Smooth muscle cell (in vitro differentiated cells): ENCODE data around the gene NEK8. TPM values are rescaled to one million over a fixed set of nuclear protein-coding genes. Genes with fewer than 3 reads are reported as not detected.

Source experiments
- DNase-seq: peaks from one replicate; lab custom pipeline; 2025; ENCODE audit not compliant: unreplicated experiment; lab: John Stamatoyannopoulos, UW
- H2AFZ ChIP-seq: fragments of 200-600 bp; sonication (generic); 2 replicates; pipeline ENCODE4 v1.6.0; 2016; ENCODE audit warnings: antibody characterized with exemption, low read depth, mild to moderate bottlenecking
- H3F3A ChIP-seq: fragments of 200-600 bp; sonication (generic); 2 replicates; pipeline ENCODE4 v1.6.0; 2017; ENCODE audit warnings: antibody characterized with exemption, low read depth
- H3K27ac ChIP-seq: fragments of 200-600 bp; sonication (generic); 2 replicates; pipeline ENCODE4 v1.5.1; 2016; ENCODE audit warnings: low read depth, mild to moderate bottlenecking
- H3K27me3 ChIP-seq: fragments of 200-600 bp; sonication (generic); 2 replicates; pipeline ENCODE4 v1.6.1; 2016; ENCODE audit warnings: low read depth, mild to moderate bottlenecking
- H3K36me3 ChIP-seq: fragments of 200-600 bp; sonication (generic); 2 replicates; pipeline ENCODE4 v1.5.1; 2016; ENCODE audit warnings: low read depth
- H3K4me1 ChIP-seq: fragments of 200-600 bp; sonication (generic); 2 replicates; pipeline ENCODE4 v1.5.1; 2016; ENCODE audit warnings: low read depth
- H3K4me2 ChIP-seq: fragments of 200-600 bp; sonication (generic); 2 replicates; pipeline ENCODE4 v1.6.0; 2016; ENCODE audit warnings: mild to moderate bottlenecking
- H3K4me3 ChIP-seq: fragments of 200-600 bp; sonication (generic); 2 replicates; pipeline ENCODE4 v1.5.1; 2016; ENCODE audit warnings: mild to moderate bottlenecking
- H3K79me2 ChIP-seq: fragments of 200-600 bp; sonication (generic); 2 replicates; pipeline ENCODE4 v1.6.0; 2016; ENCODE audit warnings: low read depth, mild to moderate bottlenecking
- H3K9ac ChIP-seq: fragments of 200-600 bp; sonication (generic); 2 replicates; pipeline ENCODE4 v1.6.0; 2016; ENCODE audit warnings: low read depth
- H3K9me3 ChIP-seq: fragments of 200-600 bp; sonication (generic); replicated peaks from 2 replicates; pipeline ENCODE4 v1.5.1; 2016; ENCODE audit warnings: low read depth
- H4K20me1 ChIP-seq: fragments of 200-600 bp; sonication (generic); 2 replicates; pipeline ENCODE4 v1.6.0; 2016; ENCODE audit warnings: low read depth
- WGBS: methylation state at CpG from one replicate; pipeline ENCODE4 v1.1.7; 2016; ENCODE audit warnings: low lambda C conversion rate; 5-methylcytosine and 5-hydroxymethylcytosine counted together
- polyA plus RNA-seq: library from polyadenylated mRNA; unstranded; fragments of >200 nt; fragmentation: Nextera tagmentation; extraction: Ambion mirVana; gene quantifications from 2 replicates; pipeline ENCODE4 v1.2.1, GENCODE V29; 2016
- total RNA-seq: library from RNA; depleted of rRNA; stranded (reverse); fragments of >200 nt; gene quantifications from 2 replicates; pipeline ENCODE4 v1.2.3, GENCODE V29; 2014
- TF ChIP-seq, protein P1 (sequence below): fragments of 200-600 bp; sonication (generic); IDR thresholded peaks from 2 replicates; pipeline ENCODE4 v1.5.1; 2017; ENCODE audit warnings: borderline replicate concordance, mild to moderate bottlenecking, antibody characterized with exemption; ENCODE audit not compliant: insufficient read depth, poor library complexity, severe bottlenecking

Gene NEK8
- total and polyA plus RNA-seq, 2 experiments from 2014 or later = 2.8 to 4.6 TPM

DNA sequence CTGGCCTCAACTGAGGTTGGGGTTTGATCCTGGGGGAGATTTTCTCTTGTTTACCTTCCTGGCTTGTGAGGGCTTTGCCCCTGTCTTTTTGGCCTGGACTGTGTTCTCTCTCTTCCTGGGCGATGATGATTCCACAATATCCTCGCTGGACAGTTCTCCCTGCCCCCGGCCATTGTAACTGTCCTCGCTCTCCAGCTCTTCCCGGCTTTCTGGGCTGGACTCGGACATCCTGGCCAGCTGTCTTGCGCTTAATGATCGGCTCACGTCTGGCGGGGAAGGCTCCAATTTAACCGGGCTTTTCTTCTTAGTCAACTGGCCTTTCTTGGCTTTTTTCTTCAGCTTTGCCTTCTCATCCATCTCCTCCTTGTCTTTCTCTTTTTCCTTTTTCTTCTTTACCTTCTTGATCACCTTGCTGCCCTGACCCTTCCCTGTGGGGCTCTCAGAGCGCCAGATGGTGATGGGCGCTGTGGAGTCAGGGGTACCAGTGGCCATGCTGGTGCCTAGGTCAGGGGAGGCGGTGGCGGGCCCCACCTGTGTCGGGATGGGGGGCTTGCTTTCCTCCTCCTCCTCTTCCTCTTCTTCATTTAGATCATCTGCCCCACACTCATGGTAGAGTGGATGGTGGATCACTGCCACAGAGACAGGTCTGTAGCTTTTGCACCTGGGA is 24.9 kb upstream of the NEK8 start:
- Histone ChIP-seq H3F3A (no peaks in the 10 kb centered on the region), H3K4me1 (peaks cover 10% of the 10 kb centered on the region), H3K4me2 (no peak overlapping the region), H2AFZ (no peak overlapping the region), H3K27me3 (no peaks in the 10 kb centered on the region), H3K9me3 (no peaks in the 10 kb centered on the region), H3K27ac (no peak overlapping the region), H3K36me3 (no peaks in the 10 kb centered on the region), H3K4me3 (no peak overlapping the region), H4K20me1 (no peaks in the 10 kb centered on the region), H3K9ac (no peak overlapping the region), H3K79me2 (no peaks in the 10 kb centered on the region)
- TF ChIP-seq, protein P1, sequence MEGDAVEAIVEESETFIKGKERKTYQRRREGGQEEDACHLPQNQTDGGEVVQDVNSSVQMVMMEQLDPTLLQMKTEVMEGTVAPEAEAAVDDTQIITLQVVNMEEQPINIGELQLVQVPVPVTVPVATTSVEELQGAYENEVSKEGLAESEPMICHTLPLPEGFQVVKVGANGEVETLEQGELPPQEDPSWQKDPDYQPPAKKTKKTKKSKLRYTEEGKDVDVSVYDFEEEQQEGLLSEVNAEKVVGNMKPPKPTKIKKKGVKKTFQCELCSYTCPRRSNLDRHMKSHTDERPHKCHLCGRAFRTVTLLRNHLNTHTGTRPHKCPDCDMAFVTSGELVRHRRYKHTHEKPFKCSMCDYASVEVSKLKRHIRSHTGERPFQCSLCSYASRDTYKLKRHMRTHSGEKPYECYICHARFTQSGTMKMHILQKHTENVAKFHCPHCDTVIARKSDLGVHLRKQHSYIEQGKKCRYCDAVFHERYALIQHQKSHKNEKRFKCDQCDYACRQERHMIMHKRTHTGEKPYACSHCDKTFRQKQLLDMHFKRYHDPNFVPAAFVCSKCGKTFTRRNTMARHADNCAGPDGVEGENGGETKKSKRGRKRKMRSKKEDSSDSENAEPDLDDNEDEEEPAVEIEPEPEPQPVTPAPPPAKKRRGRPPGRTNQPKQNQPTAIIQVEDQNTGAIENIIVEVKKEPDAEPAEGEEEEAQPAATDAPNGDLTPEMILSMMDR = no peak
- 96% methylated on average over 16 of the region's 16 CpGs for WGBS
- DNase-seq = no peak

DNA sequence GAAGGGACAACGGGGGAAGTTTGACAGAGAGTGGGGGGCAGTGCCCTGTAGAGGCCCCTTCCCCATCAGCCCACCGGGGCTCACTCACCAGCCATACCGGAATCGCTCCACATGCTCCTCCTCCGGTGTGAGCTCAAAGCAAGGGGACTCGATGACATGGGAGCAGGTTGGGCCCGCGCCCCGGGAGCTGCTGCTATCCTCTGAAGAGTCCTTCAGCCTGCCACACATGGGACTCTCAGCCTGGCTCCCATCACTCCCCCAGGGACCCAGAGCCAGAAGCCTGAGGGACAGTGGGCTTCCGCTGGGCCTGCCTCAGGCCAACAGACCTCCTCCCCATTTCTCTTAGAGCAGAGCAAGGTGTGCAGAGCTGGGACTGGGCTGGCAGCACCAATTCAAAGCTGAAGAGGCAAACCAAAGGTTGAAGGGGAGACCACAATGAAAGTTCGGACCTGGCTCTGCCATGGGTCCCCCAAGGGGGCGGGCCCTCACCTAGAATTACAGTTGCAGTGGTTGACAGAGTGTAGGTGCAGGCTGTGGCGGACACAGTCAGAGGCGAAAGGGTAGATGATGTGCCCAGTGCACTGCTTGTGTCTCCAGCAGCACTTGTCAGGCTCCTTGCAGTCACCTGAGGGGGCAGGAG is 24.2 kb upstream of the NEK8 start:
- Histone ChIP-seq H3K36me3 (no peaks in the 10 kb centered on the region), H3K27ac (no peak overlapping the region), H3F3A (no peaks in the 10 kb centered on the region), H3K27me3 (no peaks in the 10 kb centered on the region), H3K79me2 (no peaks in the 10 kb centered on the region), H3K4me1 (peaks cover 10% of the 10 kb centered on the region), H3K9me3 (no peaks in the 10 kb centered on the region), H4K20me1 (no peaks in the 10 kb centered on the region), H3K4me3 (no peak overlapping the region), H3K4me2 (no peak overlapping the region), H3K9ac (no peak overlapping the region), H2AFZ (no peak overlapping the region)
- WGBS = 96% methylated on average over 10 of the region's 14 CpGs
- TF ChIP-seq, protein P1 = no peak
- DNase-seq = no peak

DNA sequence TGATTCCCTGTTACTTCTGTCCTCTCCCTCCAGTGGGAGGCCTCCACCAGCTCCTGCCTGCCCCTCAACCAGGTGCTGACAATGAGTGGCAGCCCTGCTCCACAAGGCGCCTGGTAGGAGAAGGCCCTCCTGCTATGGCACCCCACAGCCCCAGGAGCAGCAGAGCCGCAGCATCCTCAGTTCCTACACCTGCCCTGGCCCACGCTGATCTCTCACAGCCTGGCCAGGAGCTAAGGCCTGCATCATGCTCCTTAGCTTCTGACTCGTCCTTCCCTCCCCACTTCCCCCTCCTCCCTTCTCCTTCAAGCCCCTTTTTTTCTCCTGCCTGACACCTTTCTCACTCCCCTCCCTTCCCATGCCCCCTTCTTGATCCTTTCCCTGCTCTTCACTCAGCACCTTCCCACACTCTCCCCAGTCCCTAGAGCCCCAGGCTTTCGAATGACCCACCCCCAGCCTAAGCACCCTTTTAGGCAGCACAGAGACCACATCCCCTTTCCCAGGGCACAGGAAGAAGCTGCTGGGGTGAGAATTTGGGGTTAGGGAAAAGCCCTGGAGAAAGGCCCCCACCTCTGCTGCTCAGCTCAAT is 23.4 kb upstream of the NEK8 start:
- no peaks in the 10 kb centered on the region for H3K36me3 ChIP-seq

More for the DNA sequence above, 23.4 kb upstream of the NEK8 start:
- Histone ChIP-seq H3F3A (no peaks in the 10 kb centered on the region), H3K4me2 (no peak overlapping the region), H3K9ac (no peak overlapping the region), H3K9me3 (no peaks in the 10 kb centered on the region), H3K79me2 (no peaks in the 10 kb centered on the region), H3K4me1 (peaks cover 12% of the 10 kb centered on the region), H3K4me3 (no peak overlapping the region), H3K27ac (no peak overlapping the region), H3K27me3 (no peaks in the 10 kb centered on the region), H4K20me1 (no peaks in the 10 kb centered on the region), H2AFZ (no peak overlapping the region)
- TF ChIP-seq, protein P1 = no peak
- 95% methylated on average over 4 of the region's 5 CpGs for WGBS
- DNase-seq = no peak
